ENCODE results near the gene MBOAT1.
"Not testable (repeated sequence)": the region's sequence is repeated elsewhere in the genome, so short reads cannot be mapped to it uniquely, and the experiment has no call there.

MBOAT1 gene

DNA sequence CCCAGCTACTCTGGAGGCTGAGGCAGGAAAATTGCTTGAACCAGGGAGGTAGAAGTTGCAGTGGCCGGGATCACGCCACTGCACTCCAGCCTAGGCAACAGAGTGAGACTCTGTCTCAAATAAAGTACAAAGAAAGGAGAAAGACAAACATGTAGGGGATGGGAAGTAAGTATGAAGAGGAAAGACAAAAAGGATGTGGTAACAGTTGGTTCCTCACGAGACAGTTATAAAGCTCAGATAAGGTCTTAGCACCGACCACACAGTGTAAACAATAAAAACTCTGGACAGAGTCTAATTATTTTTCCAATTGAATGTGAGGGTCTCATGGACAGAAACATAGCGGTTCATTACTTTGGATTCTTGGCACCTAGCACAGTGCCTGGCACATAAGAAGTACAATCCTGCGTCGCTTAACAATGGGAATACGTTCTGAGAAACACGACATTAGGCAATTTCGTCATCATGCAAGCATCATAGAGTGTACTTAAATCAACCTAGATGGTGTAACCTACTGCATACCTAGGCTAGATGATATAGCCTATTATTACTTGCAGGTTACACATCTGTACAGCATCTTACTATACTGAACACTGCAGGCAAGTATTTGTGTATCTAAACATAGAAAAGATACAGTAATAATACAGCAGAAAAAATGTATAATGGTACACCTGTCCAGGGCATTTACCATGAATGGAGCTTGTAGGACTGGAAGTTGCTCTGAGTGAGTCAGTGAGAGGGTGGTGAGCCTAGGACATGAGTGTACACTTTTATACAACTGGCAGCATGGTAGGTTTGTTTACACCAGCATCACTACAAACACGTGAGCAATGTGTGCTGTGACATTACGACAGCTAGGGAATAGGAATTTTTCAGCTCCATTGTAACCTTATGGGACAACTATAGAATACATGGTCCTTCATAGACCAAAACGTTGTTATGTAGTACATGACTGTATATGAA, 38.2 kb downstream of the MBOAT1 start:
- no peak for DNase-seq
- intact Hi-C loops (cut with DNase I) = no loop called here

DNA sequence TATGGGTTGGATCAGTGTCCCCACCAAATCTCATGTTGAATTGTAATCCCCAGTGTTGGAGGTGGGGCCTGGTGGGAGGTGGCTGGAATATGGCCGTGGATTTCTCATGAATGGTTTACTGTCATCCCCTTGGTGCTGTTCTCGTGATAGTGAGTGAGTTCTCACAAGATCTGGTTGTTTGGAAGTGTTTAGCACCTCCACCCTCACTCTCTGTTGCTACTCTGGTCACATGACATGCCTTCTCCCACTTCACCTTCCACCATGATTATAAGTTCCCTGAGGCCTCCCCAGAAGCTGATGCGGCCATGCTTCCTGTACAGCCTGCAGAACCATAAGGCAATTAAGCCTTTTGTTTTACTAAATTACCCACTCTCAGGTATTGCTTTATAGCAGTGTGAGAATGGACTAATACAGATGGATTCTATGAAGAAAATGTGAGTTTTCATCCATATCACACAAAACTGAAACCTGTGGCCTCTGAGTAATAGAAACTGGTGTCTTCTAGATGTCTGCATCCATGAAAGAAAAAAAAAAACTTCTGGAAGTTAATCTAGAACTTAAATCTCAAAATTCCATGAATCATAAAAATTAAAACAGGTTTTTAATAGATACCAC, 39.3 kb downstream of the MBOAT1 start:
- DNase-seq = no peak

DNA sequence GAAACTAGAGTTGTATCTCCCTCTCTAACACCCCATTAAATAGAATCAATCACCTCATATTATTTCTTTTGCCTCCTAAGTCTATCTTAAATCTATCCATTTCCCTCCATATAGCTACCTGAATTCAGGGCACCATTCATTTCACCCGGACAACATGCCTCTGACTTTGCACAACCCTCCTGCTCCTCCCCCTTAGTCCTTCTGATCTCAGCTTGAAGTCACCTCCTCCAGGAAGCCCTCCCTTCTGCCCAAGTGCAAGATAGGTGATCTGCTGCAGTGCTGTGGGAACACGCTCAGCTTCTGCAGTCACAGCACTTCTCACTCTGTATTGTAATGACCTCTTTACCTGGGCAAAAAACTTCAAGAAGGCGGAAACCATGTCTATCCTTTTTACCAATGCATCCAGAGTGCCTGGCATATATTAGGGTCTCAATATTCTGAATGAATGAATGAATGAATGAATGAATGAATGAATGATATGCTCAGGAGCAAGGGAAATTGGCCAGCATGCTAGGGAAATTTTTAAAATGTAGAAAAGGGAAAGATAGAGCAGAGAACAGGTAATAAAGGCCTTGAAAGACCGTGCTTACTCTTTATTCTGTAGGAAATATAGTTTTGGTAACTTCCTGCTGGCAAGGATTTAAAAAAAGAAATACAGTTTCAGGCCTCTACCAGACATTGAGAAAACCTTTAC, 41.7 kb downstream of the MBOAT1 start:
- intact Hi-C loops (cut with DNase I) = no loop called here
- no peak for DNase-seq

More for the DNA sequence above, 39.3 kb downstream of the MBOAT1 start:
- intact Hi-C loops (cut with DNase I) = no loop called here

DNA sequence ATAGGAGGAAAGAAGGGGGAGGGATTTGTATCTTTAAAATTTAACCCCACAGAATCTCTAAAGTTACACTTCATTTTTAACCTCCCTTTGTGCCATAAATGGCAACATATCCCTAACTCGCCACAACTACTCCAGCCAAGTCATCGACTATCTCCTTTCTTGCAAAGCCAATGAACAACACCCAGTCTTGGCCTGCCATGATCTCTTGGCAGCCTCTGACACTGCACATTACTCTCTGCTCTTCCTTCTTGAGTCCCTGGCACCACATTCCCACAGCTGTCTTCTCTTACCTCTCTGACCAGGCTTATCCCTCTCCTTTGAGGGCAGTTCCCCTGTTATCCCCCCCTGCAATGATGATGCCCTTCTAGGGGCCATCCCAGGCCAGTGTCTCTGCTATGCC, 42.5 kb downstream of the MBOAT1 start:
- DNase-seq = no peak
- intact Hi-C loops (cut with DNase I) = no loop called here

DNA sequence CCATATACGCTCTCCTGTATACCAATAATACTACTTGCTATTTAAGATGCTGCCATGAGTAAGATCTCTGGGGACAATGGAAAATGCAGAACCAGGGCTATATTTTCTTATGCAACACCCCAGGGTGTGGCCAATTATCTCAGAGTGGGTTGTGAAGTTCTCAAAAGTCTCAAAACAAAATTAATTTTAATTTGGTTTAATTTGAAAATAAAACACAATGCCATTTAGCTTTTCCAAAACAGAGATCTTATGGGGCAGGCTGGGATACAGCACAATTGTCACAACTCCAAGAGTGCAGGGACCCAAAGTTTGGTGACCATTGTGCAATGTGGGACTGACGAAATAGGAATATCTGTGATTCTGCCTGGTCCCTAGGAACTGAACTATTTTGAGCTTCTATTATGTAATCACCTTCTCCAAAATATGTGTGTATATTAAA, 43.1 kb downstream of the MBOAT1 start:
- intact Hi-C loops (cut with DNase I) = no loop called here
- DNase-seq = no peak

DNA sequence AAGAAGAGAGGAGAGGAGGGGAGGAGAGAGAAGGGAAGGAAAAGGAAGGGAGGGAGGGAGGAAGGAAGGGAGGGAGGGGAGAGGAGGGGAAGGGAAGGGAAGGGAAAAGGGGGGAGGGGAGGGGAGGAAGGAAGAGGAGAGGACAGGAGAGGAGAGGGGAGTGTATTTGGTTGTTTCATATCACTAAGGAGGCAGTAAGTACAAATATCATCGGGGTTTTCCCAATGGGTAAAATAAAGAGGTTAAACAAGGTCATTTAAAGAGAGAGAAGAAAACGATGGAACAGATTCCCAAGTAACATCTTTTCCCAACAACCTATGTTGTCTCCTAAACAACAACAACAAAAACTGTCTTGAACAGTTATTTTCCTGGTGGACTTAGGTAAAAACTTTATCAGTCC, 43.6 kb downstream of the MBOAT1 start:
- no peak for DNase-seq
- intact Hi-C loops (cut with DNase I) = no loop called here

DNA sequence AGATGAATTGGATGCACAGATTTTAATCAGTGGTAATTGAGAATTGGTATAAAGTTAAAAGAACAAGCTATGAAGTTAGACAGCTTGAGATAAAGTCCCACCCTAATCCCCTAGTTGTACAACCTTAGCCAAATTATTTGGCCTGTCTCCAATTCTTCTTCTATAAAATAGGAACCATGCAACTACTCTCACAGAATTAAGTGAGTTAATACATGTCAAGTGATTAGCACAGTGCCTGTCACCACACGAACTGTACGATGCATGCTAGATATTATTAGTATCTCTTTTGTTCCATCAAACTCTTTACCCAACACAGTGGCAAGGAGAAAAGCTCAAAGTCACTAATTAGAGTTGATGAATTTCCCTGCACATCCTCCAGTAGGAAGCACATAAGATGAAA, 44.7 kb downstream of the MBOAT1 start:
- no peak for DNase-seq
- intact Hi-C loops (cut with DNase I) = no loop called here

DNA sequence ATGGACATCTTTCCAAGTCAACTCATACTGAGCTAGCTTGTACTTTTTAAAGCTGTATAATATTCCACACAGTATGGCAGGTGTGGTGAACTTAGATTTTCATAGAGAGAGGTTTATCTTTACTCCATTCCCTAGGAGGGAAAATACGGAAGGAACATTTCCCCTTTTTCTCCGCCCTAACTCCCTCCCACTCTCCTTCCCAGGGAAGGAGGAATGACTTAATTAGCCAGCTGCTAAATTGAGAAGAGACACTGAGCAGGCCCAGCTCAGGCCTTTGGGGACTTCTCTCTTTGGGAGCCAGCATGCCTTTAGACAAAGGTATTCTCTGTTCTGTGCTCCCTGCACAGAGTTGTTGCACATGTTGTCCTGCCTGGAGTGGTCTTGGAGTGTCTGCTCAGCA, 46.1 kb downstream of the MBOAT1 start:
- DNase-seq = no peak
- intact Hi-C loops (cut with DNase I) = no loop called here

DNA sequence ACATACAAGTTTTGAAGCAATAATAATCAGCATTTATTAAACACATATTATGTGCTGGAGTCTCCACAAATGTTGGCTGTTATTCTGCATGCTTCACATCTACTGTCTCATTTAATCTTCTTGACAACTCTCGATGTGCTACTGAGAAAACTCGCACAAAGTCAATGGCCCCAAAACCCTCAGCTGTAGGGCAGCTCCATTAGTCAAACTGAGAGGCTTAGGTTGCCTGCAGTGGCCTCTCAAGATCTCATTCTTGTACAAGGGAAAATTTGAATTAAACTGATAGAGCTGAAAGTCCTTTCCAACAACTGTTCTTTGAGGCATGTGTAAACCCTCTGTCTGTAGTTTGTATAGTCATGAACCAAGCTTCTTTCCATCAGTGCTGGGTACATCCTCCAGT, 49.8 kb downstream of the MBOAT1 start:
- DNase-seq = no peak
- intact Hi-C loops (cut with DNase I) = no loop called here

DNA sequence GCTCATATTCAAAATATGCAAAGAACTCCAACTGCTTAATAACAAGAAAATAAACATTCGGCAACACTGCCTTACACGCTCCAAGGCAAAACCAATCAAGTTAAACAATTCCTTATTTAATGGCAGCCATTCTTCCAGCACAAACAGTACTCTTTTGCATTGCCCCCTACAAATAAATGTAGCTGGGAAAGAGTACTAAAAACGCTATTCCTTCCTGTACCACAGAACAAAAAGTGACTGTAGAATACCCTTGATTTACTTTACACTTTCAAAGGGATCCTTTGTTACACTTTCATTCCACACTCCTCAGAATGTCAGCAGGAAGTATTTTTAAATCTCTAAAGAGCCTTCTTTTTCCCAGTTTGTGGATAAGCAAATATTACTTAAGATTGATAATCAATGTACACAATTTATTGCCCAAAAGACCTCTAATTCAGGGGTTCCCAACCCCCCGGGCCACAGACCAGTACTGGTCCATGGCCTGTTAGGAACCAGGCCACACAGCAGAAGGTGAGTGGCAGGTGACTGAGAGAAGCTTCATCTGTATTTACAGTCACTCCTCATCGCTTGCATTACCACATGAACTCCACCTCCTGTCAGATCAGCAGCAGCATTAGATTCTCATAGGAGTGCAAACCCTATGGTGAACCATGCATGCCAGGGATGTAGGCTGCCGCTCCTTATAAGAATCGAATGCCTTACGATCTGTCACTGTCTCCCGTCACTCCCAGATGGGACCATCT, 51.6 kb downstream of the MBOAT1 start:
- intact Hi-C loops (cut with DNase I) = no loop called here
- DNase-seq = no peak

DNA sequence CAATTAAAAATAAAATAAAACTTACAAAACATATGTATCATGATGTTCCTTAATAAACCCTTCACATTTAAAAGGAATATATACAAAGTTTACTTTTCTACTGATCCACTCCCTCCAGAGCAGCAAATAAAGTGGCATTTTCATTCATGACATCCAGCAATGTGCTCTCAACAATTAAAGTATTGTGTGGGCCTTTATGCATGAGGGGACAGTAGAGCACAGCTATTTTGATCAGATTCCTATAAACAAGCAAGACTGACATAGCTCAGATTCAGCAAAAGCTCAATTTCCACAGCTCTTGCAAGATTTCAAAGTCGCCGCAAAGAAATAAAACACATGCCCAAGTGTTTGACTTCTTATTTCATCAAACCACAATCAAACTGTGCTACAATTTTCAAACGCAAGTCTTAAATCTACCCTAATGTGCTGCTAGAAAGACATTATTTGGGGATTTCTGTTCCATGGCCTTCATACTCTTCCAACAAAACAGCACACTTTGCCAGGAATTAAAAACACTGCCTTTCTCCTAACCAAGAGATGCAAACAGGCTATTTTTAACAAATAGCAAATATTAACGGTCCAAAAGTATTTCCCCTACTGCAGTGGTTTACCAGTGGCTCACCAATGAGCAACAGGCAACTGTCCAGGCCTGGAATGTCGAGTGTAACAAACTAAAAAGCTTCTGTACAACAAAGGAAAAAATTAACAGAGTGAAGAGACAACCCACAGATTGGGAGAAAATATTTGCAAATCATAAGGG, 52.3 kb downstream of the MBOAT1 start:
- no peak for DNase-seq
- intact Hi-C loops (cut with DNase I) = no loop called here

DNA sequence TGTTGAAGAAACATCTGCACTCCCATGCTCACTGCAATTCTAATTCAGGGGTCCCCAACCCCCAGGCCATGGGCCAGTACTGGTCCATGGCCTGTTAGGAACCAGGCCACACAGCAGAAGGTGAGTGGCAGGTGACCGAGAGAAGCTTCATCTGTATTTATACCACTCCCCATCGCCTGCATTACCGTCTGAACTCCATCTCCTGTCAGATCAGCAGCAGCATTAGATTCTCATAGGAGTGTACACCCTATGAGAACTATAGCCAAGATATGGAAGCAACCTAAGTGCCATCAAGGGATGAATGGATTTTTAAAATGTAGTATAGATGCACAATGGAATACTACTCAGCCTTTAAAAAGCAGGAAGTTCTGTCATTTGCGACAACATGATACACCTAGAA, 53.2 kb downstream of the MBOAT1 start:
- intact Hi-C loops (cut with DNase I) = no loop called here
- no peak for DNase-seq

DNA sequence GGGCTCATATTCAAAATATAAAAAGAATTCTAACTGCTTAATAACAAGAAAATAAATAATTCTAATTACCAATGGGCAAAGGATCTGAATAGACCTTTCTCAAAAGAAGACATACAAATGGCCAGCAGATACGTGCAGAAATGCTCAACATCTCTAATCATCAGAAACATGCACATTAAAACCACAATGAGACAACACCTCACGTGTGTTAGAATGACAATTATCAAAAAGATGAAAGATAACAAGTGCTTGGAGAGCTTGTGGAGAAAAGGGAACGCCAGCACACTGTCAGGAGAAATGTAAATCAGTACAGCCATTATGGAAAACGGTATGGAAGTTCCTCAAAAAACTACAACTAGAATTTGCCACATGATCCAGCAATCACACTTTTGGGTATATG, 53.6 kb downstream of the MBOAT1 start:
- intact Hi-C loops (cut with DNase I) = no loop called here
- DNase-seq = no peak

DNA sequence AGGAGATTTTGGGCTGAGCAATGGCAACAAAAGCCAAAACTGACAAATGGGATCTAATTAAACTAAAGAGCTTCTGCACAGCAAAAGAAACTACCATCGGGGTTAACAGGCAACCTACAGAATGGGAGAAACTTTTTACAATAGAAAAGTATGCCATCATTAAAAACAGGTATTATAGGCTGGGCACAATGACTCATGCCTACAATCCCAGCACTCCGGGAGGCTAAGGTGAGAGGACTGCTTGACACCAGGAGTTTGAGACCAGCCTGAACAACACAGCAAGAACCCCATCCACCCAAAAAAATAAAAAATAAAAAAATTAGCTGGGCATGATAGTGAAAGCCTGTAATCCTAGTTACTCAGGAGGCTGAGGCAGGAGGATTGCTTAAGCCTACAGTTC, 55.4 kb downstream of the MBOAT1 start:
- intact Hi-C loops (cut with DNase I) = no loop called here
- DNase-seq = no peak

DNA sequence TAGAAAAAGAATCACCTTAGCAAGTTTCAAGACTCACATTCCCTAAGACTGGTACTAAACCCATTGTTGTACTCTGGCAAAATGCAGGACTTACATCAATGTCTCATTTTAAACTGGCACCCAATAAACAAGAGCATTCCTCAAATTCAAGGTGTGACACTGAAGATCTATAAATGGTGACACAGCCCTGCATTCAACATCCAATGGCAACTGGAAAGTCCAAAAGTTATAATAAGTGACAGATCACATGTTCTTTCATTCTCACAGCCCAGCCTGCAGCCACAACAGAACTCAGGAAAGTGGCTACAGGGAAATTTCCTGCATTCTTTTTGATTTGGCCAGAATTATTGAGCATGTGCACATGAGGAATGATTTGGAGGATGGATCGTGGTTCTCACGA, 57.5 kb downstream of the MBOAT1 start:
- intact Hi-C loops (cut with DNase I) = no loop called here

DNA sequence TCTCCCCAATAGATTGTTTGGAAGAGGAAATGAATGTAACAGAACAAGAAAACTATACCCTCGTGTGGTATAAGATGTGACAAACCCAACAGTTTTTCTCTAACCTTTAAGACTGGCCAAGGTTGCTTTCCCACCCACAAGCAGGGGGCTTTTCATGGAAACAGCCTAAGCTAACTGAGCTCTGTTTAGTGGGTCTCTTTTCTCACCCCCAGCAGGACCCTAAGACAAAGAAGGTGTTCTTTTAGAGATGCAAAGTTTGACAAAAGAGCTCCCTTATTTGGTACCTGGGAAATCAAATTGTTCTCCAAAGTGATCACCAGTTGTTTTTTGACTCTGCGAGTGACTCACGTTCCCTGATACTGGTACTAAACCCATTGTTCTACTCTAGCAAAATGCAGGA, 59.1 kb downstream of the MBOAT1 start:
- no peak for DNase-seq
- intact Hi-C loops (cut with DNase I) = no loop called here

More for the DNA sequence above, 57.5 kb downstream of the MBOAT1 start:
- no peak for DNase-seq

DNA sequence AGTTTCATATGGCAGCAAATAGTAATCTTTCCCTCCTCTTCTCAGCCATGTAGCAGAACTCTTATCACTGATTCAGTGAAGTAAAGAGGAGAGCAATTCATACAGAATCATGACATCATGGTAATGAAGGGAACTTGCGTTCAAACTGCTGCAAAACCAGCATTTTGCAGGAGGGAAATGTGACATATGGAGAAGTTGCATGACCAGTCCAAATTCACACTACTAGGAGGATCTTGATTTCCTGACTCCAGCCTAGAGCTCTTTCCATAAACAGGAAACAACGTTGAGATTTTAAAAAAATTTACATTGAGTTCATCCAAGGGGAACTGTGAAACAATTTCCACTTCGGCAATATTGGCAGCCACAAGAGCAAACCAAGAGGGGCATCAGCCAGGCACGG, 63.8 kb downstream of the MBOAT1 start:
- DNase-seq = no peak
- intact Hi-C loops (cut with DNase I) = no loop called here

DNA sequence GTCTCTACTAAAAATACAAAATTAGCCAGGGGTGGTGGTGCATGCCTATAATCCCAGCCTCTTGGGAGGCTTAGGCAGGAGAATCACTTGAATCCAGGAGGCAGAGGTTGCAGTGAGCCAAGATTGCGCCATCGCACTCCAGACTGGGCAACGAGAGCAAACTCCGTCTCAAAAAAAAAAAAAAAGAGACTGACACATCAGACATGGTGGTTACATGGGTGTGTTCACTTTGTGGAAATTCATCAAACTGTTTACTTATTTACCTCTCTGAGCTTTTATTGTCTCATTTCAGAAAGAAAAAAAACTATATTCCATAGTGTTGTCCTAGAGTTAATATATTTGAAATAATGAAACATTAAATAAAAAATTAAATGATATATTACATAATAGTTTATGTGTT, 64.8 kb downstream of the MBOAT1 start:
- DNase-seq = no peak
- intact Hi-C loops (cut with DNase I) = no loop called here

DNA sequence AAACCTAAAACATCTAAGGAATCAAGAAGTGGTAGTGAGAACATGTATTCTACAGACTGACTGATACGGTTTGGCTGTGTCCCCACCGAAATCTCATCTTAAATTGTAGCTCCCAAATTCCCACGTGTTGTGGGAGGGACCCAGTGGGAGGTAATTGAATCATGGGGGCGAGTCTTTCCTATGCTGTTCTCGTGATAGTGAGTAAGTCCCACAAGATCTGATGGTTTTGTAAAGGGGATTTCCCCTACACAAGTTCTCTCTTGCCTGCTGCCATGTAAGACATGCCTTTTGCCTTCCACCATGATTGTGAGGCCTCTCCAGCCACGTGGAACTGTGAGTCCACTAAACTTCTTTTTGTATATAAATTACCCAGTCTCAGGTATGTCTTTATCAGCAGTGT, 65.4 kb downstream of the MBOAT1 start:
- intact Hi-C loops (cut with DNase I); DNase-seq: not testable (repeated sequence)

DNA sequence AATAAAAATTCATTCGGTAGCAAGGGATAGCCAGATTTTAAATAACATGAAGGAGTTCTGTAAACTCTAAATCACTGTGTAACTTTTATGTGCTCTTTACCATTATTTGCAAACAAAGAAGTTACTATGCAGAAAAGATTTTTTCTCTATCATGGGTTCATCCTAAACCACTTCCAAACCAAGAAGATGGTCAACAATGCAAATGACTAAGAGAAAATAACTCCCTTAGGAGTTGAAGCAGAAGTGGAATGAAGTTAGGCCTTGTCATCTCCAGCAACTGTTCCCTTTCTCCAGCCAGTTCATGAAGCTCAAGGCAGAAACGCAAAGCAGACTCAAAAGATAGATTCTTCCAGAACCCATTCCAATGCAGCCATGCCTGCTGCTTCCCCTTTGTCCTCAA, 66.0 kb downstream of the MBOAT1 start:
- intact Hi-C loops (cut with DNase I) = no loop called here
- no peak for DNase-seq
